OCI-LY7 (cell line): ENCODE measurements around the gene SERPINF2. TPM values are rescaled to one million over a fixed set of nuclear protein-coding genes. Genes with fewer than 3 reads are reported as not detected.

Source experiments
- BruUV-seq: library from RNA; stranded (reverse); fragments of 400-500 nt; replicated peaks from 2 replicates; lab custom pipeline; 2021; lab: Mats Ljungman, UMichigan
- CTCF ChIA-PET: fragments of 300-600 bp; sonication (Branson Sonifier 250); formaldehyde crosslinking; loops from one replicate; lab custom pipeline; 2022; ENCODE audit warnings: antibody characterized with exemption; ENCODE audit not compliant: unreplicated experiment; lab: Charles Lee
- POLR2A ChIA-PET: fragments of 300-600 bp; sonication (Branson Sonifier 250); formaldehyde crosslinking; loops from one replicate; lab custom pipeline; 2022; ENCODE audit warnings: antibody characterized with exemption; lab: Charles Lee
- DNase-seq: peaks from one replicate; pipeline ENCODE4 v3.0.0-alpha.2; 2015; ENCODE audit warnings: low spot score
- H2AFZ ChIP-seq: fragments of 200-600 bp; sonication (generic), shearing (Covaris generic); 2 replicates; pipeline ENCODE4 v1.6.1; 2014; ENCODE audit warnings: mild to moderate bottlenecking, antibody characterized with exemption, low read length, moderate library complexity
- H3K27ac ChIP-seq: fragments of 200-600 bp; sonication (generic); 2 replicates; pipeline ENCODE4 v1.5.1; 2014; ENCODE audit warnings: mixed run types, low read depth, mild to moderate bottlenecking, moderate library complexity, low read length, inconsistent platforms; ENCODE audit not compliant: poor library complexity, severe bottlenecking
- H3K36me3 ChIP-seq: fragments of 200-600 bp; sonication (generic); 2 replicates; pipeline ENCODE4 v1.6.1; 2014; ENCODE audit warnings: mild to moderate bottlenecking, antibody characterized with exemption, low read length, moderate library complexity, mixed read lengths; ENCODE audit not compliant: insufficient read depth
- H3K4me1 ChIP-seq: fragments of 200-600 bp; sonication (generic); 2 replicates; pipeline ENCODE4 v1.5.1; 2014; ENCODE audit warnings: mild to moderate bottlenecking, low read length; ENCODE audit not compliant: insufficient read depth, poor library complexity, severe bottlenecking
- H3K4me2 ChIP-seq: fragments of 200-600 bp; sonication (generic); 2 replicates; pipeline ENCODE4 v1.6.1; 2014; ENCODE audit warnings: mild to moderate bottlenecking, low read length
- H3K4me3 ChIP-seq: fragments of 200-600 bp; sonication (generic); 2 replicates; pipeline ENCODE4 v1.5.1; 2014; ENCODE audit warnings: mild to moderate bottlenecking, low read depth, low read length; ENCODE audit not compliant: poor library complexity, severe bottlenecking
- H3K79me2 ChIP-seq: fragments of 200-600 bp; sonication (generic); 2 replicates; pipeline ENCODE4 v1.6.1; 2016; ENCODE audit warnings: low read depth, mild to moderate bottlenecking, low read length, moderate library complexity, mixed read lengths; ENCODE audit not compliant: insufficient read depth
- H3K9me2 ChIP-seq: fragments of 200-600 bp; sonication (generic); 2 replicates; pipeline ENCODE4 v1.6.1; 2016; ENCODE audit warnings: mild to moderate bottlenecking, low read length, mixed read lengths; ENCODE audit not compliant: insufficient read depth
- H3K9me3 ChIP-seq: fragments of 200-600 bp; sonication (generic); 2 replicates; pipeline ENCODE4 v1.6.1; 2014; ENCODE audit warnings: mild to moderate bottlenecking, mixed run types, low read length, mixed read lengths
- H4K20me1 ChIP-seq: fragments of 200-600 bp; sonication (generic); 2 replicates; pipeline ENCODE4 v1.6.1; 2014; ENCODE audit warnings: mild to moderate bottlenecking, antibody characterized with exemption, low read length, moderate library complexity, mixed read lengths; ENCODE audit not compliant: insufficient read depth
- EZH2phosphoT487 ChIP-seq: fragments of 200-600 bp; sonication (generic); IDR thresholded peaks from 2 replicates; pipeline ENCODE4 v1.6.1; 2018; ENCODE audit warnings: low read depth, borderline replicate concordance, mild to moderate bottlenecking, mixed run types, antibody characterized with exemption, low read length, moderate library complexity, mixed read lengths
- intact Hi-C: fragments of 100-400 bp; cut with micrococcal nuclease; formaldehyde crosslinking; loops from one replicate; pipeline ENCODE4 v1.10.0; 2022; ENCODE audit not compliant: unreplicated experiment
- total RNA-seq, 2 experiments: library from RNA; depleted of rRNA in 1 of 2; stranded (reverse); fragments of >200 nt in 1 of 2; shearing (Covaris generic) in 1 of 2; gene quantifications; 2 replicates each; pipeline ENCODE4 v1.2.3, GENCODE V29; 2014 to 2022
- TF ChIP-seq, protein P1 (sequence below): fragments of 200-600 bp; sonication (generic); conservative IDR thresholded peaks from 2 replicates; pipeline ENCODE4 v1.5.1; 2014; ENCODE audit warnings: mild to moderate bottlenecking, antibody characterized with exemption, low read length, moderate library complexity, mixed read lengths

SERPINF2 gene
- total RNA-seq, 2 experiments from 2014 or later: 0.38 to 1.0 TPM

DNA sequence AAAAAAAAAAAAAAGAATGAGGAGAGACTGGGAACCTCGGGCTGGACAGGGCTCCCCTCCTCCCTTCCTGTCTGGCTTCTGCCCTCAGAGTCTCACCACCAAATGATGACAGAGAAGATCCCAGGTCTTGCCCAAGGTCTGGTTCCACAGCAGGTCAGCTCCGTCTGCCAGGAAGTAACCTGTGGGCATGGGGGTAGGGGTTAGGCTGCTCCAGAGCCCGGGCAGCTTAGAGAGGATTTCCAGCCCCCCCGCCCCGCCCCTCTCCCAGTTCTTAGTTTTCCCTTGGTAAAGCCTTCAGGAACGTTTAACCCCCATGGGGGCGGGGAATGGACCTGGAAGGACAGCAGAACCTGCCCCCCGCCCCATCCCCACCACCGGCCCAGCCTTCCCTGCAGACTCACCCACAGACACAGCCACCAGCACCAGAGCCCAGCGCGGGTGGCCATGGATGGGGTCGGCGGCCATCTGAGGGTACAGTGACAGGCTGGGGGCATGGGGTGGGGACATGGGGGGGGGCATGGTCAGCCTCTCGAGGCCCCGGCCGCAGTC lies 33.2 kb upstream of the SERPINF2 start:
- POLR2A ChIA-PET: no interaction called here
- CTCF ChIA-PET: no interaction called here

DNA sequence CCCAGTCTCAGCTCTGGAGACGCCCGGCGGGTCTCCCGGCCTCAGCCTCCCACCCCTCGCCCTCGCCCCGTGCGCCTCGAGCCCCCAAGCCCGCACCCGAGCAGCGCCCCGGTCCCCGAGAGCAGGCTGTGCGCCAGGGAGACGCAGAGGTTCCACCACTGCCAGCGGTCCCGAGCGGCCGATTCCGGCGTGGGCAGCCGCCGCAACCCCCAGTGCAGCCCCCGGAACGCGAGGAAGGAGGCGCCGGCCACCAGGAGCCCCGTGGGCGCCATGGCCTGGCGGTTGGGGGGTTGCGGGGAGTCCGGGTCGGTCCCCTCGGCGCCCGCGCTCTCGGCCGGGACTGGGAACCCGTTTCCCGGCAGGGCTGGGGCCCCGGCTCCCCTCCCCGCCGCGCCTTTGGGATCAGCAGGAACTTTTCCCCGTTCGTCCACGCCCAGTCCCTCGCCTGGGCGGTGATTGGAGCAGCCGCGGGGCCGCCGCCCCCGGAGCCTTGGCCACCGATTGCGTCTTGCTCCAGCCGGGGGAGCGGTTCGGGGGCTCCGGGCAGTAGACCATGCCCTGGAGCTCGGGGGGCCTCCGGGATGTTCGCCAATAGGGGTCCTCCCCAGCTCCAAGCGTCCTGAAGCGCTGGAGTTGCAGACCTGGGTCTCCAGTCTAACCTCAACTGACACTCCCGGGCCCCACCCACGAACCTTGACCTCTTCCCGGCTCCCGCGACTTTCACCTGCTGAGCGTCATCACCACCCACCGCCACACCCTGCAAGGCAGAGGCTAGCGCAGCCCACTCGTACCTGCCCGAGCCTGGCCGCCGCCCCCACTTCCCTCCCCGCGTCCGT lies 32.5 kb upstream of the SERPINF2 start, which contains the start of gene TLCD2:
Gene TLCD2 (minus strand): TSS at position 407 of the 836 bp plus-strand sequence. CDS start 135 bp downstream, at position 272.
- no peak for DNase-seq
- H3K27ac ChIP-seq: no peak within 1 kb of the TSS
- H2AFZ ChIP-seq: no peak within 1 kb of the TSS
- H3K9me2 ChIP-seq: no peaks in the 10 kb centered on the region
- H3K4me2 ChIP-seq: no peak within 1 kb of the TSS
- no peaks in the 10 kb centered on the region for H3K36me3 ChIP-seq
- BruUV-seq: no TSS peak
- ChIA-PET POLR2A (no interaction called here), CTCF (no interaction called here)
- H3K4me1 ChIP-seq: peaks cover 3% of the 10 kb centered on the region
- TF ChIP-seq, protein P1, sequence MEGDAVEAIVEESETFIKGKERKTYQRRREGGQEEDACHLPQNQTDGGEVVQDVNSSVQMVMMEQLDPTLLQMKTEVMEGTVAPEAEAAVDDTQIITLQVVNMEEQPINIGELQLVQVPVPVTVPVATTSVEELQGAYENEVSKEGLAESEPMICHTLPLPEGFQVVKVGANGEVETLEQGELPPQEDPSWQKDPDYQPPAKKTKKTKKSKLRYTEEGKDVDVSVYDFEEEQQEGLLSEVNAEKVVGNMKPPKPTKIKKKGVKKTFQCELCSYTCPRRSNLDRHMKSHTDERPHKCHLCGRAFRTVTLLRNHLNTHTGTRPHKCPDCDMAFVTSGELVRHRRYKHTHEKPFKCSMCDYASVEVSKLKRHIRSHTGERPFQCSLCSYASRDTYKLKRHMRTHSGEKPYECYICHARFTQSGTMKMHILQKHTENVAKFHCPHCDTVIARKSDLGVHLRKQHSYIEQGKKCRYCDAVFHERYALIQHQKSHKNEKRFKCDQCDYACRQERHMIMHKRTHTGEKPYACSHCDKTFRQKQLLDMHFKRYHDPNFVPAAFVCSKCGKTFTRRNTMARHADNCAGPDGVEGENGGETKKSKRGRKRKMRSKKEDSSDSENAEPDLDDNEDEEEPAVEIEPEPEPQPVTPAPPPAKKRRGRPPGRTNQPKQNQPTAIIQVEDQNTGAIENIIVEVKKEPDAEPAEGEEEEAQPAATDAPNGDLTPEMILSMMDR: no peak
- no peak for TF ChIP-seq EZH2phosphoT487
- H3K79me2 ChIP-seq: no peaks in the 10 kb centered on the region
- intact Hi-C loops: loop anchor here (10.0 kb wide), 1 partner anchor 145 kb away; the partner anchor contains the start of gene PITPNA
- H3K9me3 ChIP-seq: no peaks in the 10 kb centered on the region
- no peak within 1 kb of the TSS for H3K4me3 ChIP-seq
- no peaks in the 10 kb centered on the region for H4K20me1 ChIP-seq

More for the DNA sequence above, 33.2 kb upstream of the SERPINF2 start:
- intact Hi-C loops: no loop called here
- Histone ChIP-seq H3K4me3 (no peak overlapping the region), H3K4me2 (no peak overlapping the region), H3K36me3 (no peaks in the 10 kb centered on the region), H3K27ac (no peak overlapping the region), H3K4me1 (no peaks in the 10 kb centered on the region), H3K9me3 (no peaks in the 10 kb centered on the region), H3K79me2 (no peaks in the 10 kb centered on the region), H2AFZ (no peak overlapping the region), H4K20me1 (no peaks in the 10 kb centered on the region), H3K9me2 (no peaks in the 10 kb centered on the region)
- no peak for DNase-seq
- BruUV-seq: no TSS peak
- TF ChIP-seq, protein P1: no peak
- TF ChIP-seq EZH2phosphoT487: no peak
